K562 (cell line): ENCODE measurements around the gene DUS4L. TPM values are rescaled to one million over a fixed set of nuclear protein-coding genes. Genes with fewer than 3 reads are reported as not detected.

ENCODE experiments used
- FOXA1 ChIP-seq: fragments of 450-650 bp; IDR thresholded peaks from 2 replicates; pipeline ENCODE4 v1.6.1; 2016; ENCODE audit warnings: mild to moderate bottlenecking, borderline replicate concordance
- SNRNP70 ChIP-seq: fragments of 200-400 bp; formaldehyde crosslinking; optimal IDR thresholded peaks from 2 replicates; pipeline ENCODE3; 2017; ENCODE audit warnings: low read depth, low read length
- SRSF3 ChIP-seq: fragments of 200-400 bp; formaldehyde crosslinking; IDR thresholded peaks from 2 replicates; pipeline ENCODE4 v1.6.1; 2016; ENCODE audit warnings: mild to moderate bottlenecking, low read length, moderate library complexity; ENCODE audit not compliant: insufficient read depth
- TFE3 ChIP-seq: fragments of 450-650 bp; formaldehyde crosslinking; IDR thresholded peaks from 2 replicates; pipeline ENCODE4 v1.4.0; 2020; ENCODE audit warnings: mild to moderate bottlenecking, mixed read lengths
- ZBTB11 ChIP-seq, 3 experiments: fragments of 200-800 bp in 1 of 3; fragments of 250-450 bp in 1 of 3; fragments of 450-650 bp in 1 of 3; sonication (Bioruptor Pico) in 1 of 3; sonication (Bioruptor generic) in 1 of 3; formaldehyde crosslinking in 1 of 3; IDR thresholded peaks; 2 replicates each; pipeline versions ENCODE4 v1.6.1 to v1.8.0; 2016 to 2022; ENCODE audit warnings: mild to moderate bottlenecking in 2 of 3, missing genetic modification characterization in 2 of 3, missing compliant biosample characterization in 1 of 3, moderate library complexity in 1 of 3
- polyA plus RNA-seq, 8 experiments: library from polyadenylated mRNA; depleted of rRNA in 4 of 8; stranded (reverse) in 5 of 8; unstranded in 3 of 8; fragments of >200 nt; fragmentation: Nextera tagmentation in 2 of 8; fragmentation: Illumina TruSeq in 1 of 8; extraction: Ambion mirVana in 2 of 8; extraction: Trizol in 1 of 8; gene quantifications; 2 replicates each; pipeline versions ENCODE4 v1.2.1 to v1.2.3, GENCODE V29; 2011 to 2014; ENCODE audit warnings: inconsistent platforms in 1 of 8, missing spikeins in 1 of 8
- total RNA-seq, 7 experiments: library from RNA; depleted of rRNA in 6 of 7; stranded (reverse); fragments of >200 nt in 6 of 7; fragmentation: Illumina TruSeq in 2 of 7; extraction: Trizol in 2 of 7; gene quantifications; 2 replicates each; pipeline versions ENCODE4 v1.2.1 to v1.2.3, GENCODE V29; 2011 to 2021; ENCODE audit warnings: low replicate concordance in 1 of 7
- TF ChIP-seq, protein P1 (sequence below): fragments of 450-650 bp; IDR thresholded peaks from 2 replicates; pipeline ENCODE4 v1.6.1; 2016; ENCODE audit warnings: mild to moderate bottlenecking, moderate library complexity
- TF ChIP-seq, protein P2 (sequence below): conservative IDR thresholded peaks from 2 replicates; pipeline ENCODE4 v1.6.1; 2011; ENCODE audit warnings: low read depth, mild to moderate bottlenecking, low read length; ENCODE audit not compliant: control insufficient read depth

DUS4L gene
- total and polyA plus RNA-seq, 9 of the 15 experiments (the other 6 are each of a cell fraction or from before 2014, with no cell fraction given), result 12.2 to 33.6 (median 28.6) TPM

DNA sequence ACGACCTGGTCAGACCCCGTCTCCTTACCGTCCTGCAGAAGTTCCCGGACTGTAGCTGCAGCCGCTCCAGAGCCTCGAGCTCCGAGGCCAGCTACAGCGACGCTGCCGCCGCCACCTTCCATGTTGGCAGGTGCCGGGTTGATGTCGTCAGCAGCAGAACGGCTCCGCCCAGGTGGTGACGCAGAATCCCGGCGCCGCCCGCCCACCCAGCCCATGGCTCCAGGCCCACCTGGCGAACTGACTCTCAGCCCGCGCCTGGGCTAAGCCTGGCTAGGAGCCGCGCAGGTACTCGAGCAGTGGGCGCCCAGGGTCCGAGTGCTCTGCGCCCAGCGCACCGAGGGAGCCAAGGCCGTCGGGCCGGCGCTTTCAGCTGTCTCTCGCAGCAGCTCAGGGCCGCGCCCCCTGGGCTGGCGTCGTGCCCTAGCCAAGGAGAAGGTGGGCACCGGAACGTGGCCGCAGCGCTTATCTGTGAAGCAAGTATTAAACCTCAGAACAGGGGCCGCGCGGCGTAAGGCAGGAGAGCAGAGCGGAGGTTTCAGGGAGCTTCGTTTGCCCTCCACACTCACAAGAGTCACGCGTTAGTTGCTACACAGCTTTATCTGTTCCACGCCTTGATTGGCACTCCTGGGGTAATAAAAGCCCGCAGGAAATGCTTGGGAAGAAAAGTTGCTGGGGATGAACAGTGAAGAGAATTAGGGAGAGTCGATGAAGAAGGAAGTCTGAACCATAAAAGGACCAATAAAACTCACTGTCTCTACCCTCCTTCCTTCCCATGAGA, at the start of gene DUS4L, which contains the start of gene COG5 (continued):
- TF ChIP-seq ZBTB11 (CRISPR knock-in tag; IDR thresholded peaks at IDR 0.05) (0 out of 6 replicates have a peak, but pooled peaks of 1 of the 3 experiments have one; percentile 25), SNRNP70 (no peak), SRSF3 (0 out of 2 replicates have a peak, but pooled peaks have one; percentile 22), TFE3 (CRISPR knock-in tag) (no peak), FOXA1 (no peak)
- TF ChIP-seq, protein P1, sequence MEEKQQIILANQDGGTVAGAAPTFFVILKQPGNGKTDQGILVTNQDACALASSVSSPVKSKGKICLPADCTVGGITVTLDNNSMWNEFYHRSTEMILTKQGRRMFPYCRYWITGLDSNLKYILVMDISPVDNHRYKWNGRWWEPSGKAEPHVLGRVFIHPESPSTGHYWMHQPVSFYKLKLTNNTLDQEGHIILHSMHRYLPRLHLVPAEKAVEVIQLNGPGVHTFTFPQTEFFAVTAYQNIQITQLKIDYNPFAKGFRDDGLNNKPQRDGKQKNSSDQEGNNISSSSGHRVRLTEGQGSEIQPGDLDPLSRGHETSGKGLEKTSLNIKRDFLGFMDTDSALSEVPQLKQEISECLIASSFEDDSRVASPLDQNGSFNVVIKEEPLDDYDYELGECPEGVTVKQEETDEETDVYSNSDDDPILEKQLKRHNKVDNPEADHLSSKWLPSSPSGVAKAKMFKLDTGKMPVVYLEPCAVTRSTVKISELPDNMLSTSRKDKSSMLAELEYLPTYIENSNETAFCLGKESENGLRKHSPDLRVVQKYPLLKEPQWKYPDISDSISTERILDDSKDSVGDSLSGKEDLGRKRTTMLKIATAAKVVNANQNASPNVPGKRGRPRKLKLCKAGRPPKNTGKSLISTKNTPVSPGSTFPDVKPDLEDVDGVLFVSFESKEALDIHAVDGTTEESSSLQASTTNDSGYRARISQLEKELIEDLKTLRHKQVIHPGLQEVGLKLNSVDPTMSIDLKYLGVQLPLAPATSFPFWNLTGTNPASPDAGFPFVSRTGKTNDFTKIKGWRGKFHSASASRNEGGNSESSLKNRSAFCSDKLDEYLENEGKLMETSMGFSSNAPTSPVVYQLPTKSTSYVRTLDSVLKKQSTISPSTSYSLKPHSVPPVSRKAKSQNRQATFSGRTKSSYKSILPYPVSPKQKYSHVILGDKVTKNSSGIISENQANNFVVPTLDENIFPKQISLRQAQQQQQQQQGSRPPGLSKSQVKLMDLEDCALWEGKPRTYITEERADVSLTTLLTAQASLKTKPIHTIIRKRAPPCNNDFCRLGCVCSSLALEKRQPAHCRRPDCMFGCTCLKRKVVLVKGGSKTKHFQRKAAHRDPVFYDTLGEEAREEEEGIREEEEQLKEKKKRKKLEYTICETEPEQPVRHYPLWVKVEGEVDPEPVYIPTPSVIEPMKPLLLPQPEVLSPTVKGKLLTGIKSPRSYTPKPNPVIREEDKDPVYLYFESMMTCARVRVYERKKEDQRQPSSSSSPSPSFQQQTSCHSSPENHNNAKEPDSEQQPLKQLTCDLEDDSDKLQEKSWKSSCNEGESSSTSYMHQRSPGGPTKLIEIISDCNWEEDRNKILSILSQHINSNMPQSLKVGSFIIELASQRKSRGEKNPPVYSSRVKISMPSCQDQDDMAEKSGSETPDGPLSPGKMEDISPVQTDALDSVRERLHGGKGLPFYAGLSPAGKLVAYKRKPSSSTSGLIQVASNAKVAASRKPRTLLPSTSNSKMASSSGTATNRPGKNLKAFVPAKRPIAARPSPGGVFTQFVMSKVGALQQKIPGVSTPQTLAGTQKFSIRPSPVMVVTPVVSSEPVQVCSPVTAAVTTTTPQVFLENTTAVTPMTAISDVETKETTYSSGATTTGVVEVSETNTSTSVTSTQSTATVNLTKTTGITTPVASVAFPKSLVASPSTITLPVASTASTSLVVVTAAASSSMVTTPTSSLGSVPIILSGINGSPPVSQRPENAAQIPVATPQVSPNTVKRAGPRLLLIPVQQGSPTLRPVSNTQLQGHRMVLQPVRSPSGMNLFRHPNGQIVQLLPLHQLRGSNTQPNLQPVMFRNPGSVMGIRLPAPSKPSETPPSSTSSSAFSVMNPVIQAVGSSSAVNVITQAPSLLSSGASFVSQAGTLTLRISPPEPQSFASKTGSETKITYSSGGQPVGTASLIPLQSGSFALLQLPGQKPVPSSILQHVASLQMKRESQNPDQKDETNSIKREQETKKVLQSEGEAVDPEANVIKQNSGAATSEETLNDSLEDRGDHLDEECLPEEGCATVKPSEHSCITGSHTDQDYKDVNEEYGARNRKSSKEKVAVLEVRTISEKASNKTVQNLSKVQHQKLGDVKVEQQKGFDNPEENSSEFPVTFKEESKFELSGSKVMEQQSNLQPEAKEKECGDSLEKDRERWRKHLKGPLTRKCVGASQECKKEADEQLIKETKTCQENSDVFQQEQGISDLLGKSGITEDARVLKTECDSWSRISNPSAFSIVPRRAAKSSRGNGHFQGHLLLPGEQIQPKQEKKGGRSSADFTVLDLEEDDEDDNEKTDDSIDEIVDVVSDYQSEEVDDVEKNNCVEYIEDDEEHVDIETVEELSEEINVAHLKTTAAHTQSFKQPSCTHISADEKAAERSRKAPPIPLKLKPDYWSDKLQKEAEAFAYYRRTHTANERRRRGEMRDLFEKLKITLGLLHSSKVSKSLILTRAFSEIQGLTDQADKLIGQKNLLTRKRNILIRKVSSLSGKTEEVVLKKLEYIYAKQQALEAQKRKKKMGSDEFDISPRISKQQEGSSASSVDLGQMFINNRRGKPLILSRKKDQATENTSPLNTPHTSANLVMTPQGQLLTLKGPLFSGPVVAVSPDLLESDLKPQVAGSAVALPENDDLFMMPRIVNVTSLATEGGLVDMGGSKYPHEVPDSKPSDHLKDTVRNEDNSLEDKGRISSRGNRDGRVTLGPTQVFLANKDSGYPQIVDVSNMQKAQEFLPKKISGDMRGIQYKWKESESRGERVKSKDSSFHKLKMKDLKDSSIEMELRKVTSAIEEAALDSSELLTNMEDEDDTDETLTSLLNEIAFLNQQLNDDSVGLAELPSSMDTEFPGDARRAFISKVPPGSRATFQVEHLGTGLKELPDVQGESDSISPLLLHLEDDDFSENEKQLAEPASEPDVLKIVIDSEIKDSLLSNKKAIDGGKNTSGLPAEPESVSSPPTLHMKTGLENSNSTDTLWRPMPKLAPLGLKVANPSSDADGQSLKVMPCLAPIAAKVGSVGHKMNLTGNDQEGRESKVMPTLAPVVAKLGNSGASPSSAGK, result peak; percentile 71
- TF ChIP-seq, protein P2, sequence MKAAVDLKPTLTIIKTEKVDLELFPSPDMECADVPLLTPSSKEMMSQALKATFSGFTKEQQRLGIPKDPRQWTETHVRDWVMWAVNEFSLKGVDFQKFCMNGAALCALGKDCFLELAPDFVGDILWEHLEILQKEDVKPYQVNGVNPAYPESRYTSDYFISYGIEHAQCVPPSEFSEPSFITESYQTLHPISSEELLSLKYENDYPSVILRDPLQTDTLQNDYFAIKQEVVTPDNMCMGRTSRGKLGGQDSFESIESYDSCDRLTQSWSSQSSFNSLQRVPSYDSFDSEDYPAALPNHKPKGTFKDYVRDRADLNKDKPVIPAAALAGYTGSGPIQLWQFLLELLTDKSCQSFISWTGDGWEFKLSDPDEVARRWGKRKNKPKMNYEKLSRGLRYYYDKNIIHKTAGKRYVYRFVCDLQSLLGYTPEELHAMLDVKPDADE, result peak; percentile 96
